Measurements from ENCODE around the gene MARCHF2. TPM values are rescaled to one million over a fixed set of nuclear protein-coding genes. Genes with fewer than 3 reads are reported as not detected.
"Not testable (repeated sequence)": the region's sequence is repeated elsewhere in the genome, so short reads cannot be mapped to it uniquely, and the experiment has no call there.

The MARCHF2 gene
- polyA plus RNA-seq, 1 donor from 2014 or later = 67.9 TPM

GRCh38 chr19:8385103-8385502, 28.0 kb upstream of the MARCHF2 start:
- not testable (repeated sequence) for H3K9me3 ChIP-seq (ENCODE audit: low read length); H2AFZ ChIP-seq (ENCODE audit: low read depth, low read length); H3K9ac ChIP-seq (ENCODE audit: low read length); H3K27me3 ChIP-seq (ENCODE audit: insufficient read depth, low read depth, low read length); H3F3A ChIP-seq (ENCODE audit: insufficient read depth, low read length, poor library complexity, severe bottlenecking); H3K4me2 ChIP-seq (ENCODE audit: low read length); H3K79me2 ChIP-seq (replicated peaks; ENCODE audit: insufficient read depth, low read length); H3K4me3 ChIP-seq (ENCODE audit: low read length); H3K9me2 ChIP-seq (ENCODE audit: insufficient read depth, low read length); H4K20me1 ChIP-seq (ENCODE audit: insufficient read depth); H3K36me3 ChIP-seq (ENCODE audit: insufficient read depth, low read length); H3K27ac ChIP-seq (ENCODE audit: low read length)

- not testable (repeated sequence) for H3K79me2 ChIP-seq (replicated peaks; ENCODE audit: insufficient read depth, low read length); H4K20me1 ChIP-seq (ENCODE audit: insufficient read depth); H3K27ac ChIP-seq (ENCODE audit: low read length); H3K4me2 ChIP-seq (ENCODE audit: low read length); H3F3A ChIP-seq (ENCODE audit: insufficient read depth, low read length, poor library complexity, severe bottlenecking); H3K36me3 ChIP-seq (ENCODE audit: insufficient read depth, low read length); H3K9ac ChIP-seq (ENCODE audit: low read length); H3K4me3 ChIP-seq (ENCODE audit: low read length); H3K9me3 ChIP-seq (ENCODE audit: low read length); H2AFZ ChIP-seq (ENCODE audit: low read depth, low read length); H3K27me3 ChIP-seq (ENCODE audit: insufficient read depth, low read depth, low read length); H3K9me2 ChIP-seq (ENCODE audit: insufficient read depth, low read length)
Observed at GRCh38 chr19:8385566-8385965, 27.5 kb upstream of the MARCHF2 start.

- H3K79me2 ChIP-seq (replicated peaks; ENCODE audit: insufficient read depth, low read length) = peaks cover 11% of the 10 kb centered on the region
- H3F3A ChIP-seq (ENCODE audit: insufficient read depth, low read length, poor library complexity, severe bottlenecking); H3K4me3 ChIP-seq (ENCODE audit: low read length); H2AFZ ChIP-seq (ENCODE audit: low read depth, low read length); H3K27ac ChIP-seq (ENCODE audit: low read length); H4K20me1 ChIP-seq (ENCODE audit: insufficient read depth); H3K9me2 ChIP-seq (ENCODE audit: insufficient read depth, low read length); H3K9me3 ChIP-seq (ENCODE audit: low read length); H3K4me2 ChIP-seq (ENCODE audit: low read length); H3K36me3 ChIP-seq (ENCODE audit: insufficient read depth, low read length); H3K9ac ChIP-seq (ENCODE audit: low read length); H3K27me3 ChIP-seq (ENCODE audit: insufficient read depth, low read depth, low read length): not testable (repeated sequence)
Observed at GRCh38 chr19:8386419-8386818, 26.7 kb upstream of the MARCHF2 start.

GRCh38 chr19:8386990-8387389, 26.1 kb upstream of the MARCHF2 start:
- H3K36me3 ChIP-seq (ENCODE audit: insufficient read depth, low read length) = no peaks in the 10 kb centered on the region
- H3K4me2 ChIP-seq (ENCODE audit: low read length) = no peak overlapping the region
- TF ChIP-seq REST (IDR thresholded peaks at IDR 0.05; ENCODE audit: borderline replicate concordance) (no peak), EZH2 (IDR thresholded peaks at IDR 0.05; ENCODE audit: borderline replicate concordance, insufficient read depth, low read length, poor library complexity, severe bottlenecking) (no peak), MXI1 (conservative IDR thresholded peaks at IDR 0.05; ENCODE audit: poor library complexity, severe bottlenecking) (no peak), EP300 (conservative IDR thresholded peaks at IDR 0.05; ENCODE audit: poor library complexity, severe bottlenecking) (no peak), RAD21 (conservative IDR thresholded peaks at IDR 0.05) (no peak), CTCF (IDR thresholded peaks at IDR 0.05; ENCODE audit: poor library complexity, severe bottlenecking) (no peak), POLR2AphosphoS5 (IDR thresholded peaks at IDR 0.05) (no peak), SMC3 (conservative IDR thresholded peaks at IDR 0.05; ENCODE audit: poor library complexity) (no peak), TAF1 (IDR thresholded peaks at IDR 0.05; ENCODE audit: low read depth) (no peak)
- no peaks in the 10 kb centered on the region for H3K9me3 ChIP-seq (ENCODE audit: low read length)
- H3K9ac ChIP-seq (ENCODE audit: low read length) = no peak overlapping the region
- H3K27ac ChIP-seq (ENCODE audit: low read length) = no peak overlapping the region
- H3K27me3 ChIP-seq (ENCODE audit: insufficient read depth, low read depth, low read length) = no peaks in the 10 kb centered on the region
- peaks cover 11% of the 10 kb centered on the region for H4K20me1 ChIP-seq (ENCODE audit: insufficient read depth)
- H3F3A ChIP-seq (ENCODE audit: insufficient read depth, low read length, poor library complexity, severe bottlenecking) = no peaks in the 10 kb centered on the region
- H2AFZ ChIP-seq (ENCODE audit: low read depth, low read length) = no peak overlapping the region
- no peak overlapping the region for H3K4me3 ChIP-seq (ENCODE audit: low read length)
- H3K9me2 ChIP-seq (ENCODE audit: insufficient read depth, low read length) = no peaks in the 10 kb centered on the region
- H3K79me2 ChIP-seq (replicated peaks; ENCODE audit: insufficient read depth, low read length) = peaks cover 17% of the 10 kb centered on the region

All from neural cell (in vitro differentiated cells).